Astrocyte (in vitro differentiated cells and primary cell): ENCODE results near the gene TIAM2.
A peak's percentile ranks its signal among the peaks of the same experiment; 100 is the strongest.
"Not testable (repeated sequence)": the region's sequence is repeated elsewhere in the genome, so short reads cannot be mapped to it uniquely, and the experiment has no call there.

Experiments
- EZH2 ChIP-seq: IDR thresholded peaks from 2 replicates; pipeline ENCODE4 v1.6.1; 2012; ENCODE audit warnings: mild to moderate bottlenecking, low read length, inconsistent platforms; ENCODE audit not compliant: insufficient read depth
- TF ChIP-seq, protein P1 (sequence below): IDR thresholded peaks from 2 replicates; pipeline ENCODE4 v1.5.1; 2011; ENCODE audit warnings: low read depth, mild to moderate bottlenecking, inconsistent platforms, low read length, moderate library complexity; ENCODE audit not compliant: insufficient read depth

DNA sequence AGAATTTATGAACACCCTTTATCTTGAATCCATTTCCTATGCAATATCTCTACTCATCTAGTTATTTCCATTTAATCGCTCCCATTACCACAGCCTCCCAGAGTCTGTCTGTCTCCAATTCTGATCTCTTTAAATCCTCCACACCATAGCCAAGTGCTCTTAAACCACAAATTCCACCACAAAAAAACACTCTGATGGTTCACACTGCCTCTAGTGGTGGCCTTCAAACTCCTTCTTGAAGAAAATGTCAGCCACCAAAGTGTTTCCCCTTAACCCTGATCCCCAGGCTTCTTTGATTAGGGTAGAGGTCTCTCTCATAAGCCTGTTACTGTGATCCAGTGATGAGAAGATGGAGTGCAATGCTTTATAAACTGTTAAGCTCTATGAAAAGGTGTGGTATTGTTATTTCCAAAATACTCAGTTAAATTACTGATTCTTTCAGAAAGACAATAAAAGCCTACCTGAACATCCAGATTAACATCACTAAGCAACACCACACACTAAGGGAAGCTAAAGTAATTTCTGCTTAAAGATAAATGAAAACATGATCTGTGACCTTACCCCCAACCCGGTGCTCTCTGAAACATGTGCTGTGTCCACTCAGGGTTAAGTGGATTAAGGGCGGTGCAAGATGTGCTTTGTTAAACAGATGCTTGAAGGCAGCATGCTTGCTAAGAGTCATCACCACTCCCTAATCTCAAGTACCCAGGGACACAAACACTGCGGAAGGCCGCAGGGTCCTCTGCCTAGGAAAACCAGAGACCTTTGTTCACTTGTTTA lies 273.2 kb downstream of the TIAM2 start:
- TF ChIP-seq, protein P1, sequence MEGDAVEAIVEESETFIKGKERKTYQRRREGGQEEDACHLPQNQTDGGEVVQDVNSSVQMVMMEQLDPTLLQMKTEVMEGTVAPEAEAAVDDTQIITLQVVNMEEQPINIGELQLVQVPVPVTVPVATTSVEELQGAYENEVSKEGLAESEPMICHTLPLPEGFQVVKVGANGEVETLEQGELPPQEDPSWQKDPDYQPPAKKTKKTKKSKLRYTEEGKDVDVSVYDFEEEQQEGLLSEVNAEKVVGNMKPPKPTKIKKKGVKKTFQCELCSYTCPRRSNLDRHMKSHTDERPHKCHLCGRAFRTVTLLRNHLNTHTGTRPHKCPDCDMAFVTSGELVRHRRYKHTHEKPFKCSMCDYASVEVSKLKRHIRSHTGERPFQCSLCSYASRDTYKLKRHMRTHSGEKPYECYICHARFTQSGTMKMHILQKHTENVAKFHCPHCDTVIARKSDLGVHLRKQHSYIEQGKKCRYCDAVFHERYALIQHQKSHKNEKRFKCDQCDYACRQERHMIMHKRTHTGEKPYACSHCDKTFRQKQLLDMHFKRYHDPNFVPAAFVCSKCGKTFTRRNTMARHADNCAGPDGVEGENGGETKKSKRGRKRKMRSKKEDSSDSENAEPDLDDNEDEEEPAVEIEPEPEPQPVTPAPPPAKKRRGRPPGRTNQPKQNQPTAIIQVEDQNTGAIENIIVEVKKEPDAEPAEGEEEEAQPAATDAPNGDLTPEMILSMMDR, result peak; percentile 81
- TF ChIP-seq EZH2, result not testable (repeated sequence)
